ENCODE results near the gene USP6NL. TPM values are rescaled to one million over a fixed set of nuclear protein-coding genes. Genes with fewer than 3 reads are reported as not detected.
A peak's percentile ranks its signal among the peaks of the same experiment; 100 is the strongest.

USP6NL gene
- polyA plus RNA-seq, 1 of the 3 experiments (the other 2 are of a cell fraction): 8.9 TPM

DNA sequence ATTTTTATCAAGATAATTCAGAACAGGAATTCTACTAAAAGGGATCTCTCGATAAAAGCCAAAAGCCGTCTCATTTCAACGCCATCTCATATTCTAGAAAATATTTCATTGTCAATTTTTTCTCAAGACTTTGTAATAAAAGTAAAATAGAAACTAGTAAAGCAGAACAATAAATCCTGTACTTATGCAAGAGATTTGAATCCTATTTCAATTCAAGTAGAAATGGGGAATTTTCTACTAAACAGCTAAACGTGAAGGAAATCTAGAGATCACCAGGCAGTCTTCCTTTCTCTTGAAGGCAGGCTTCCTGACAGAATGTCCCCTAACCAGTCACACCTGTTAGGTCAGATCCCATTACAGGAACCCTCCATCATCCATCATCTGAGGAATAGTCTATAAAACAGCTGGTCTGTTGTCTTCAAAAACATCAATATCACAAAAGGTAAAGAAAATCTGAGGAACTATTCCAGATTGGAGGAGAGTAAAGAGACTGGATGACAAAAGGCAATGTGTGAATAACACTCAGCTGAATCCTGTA is 23.7 kb downstream of the USP6NL start:
- WGBS (ENCODE audit: low lambda C conversion rate): 97% methylated on average over 4 of the region's 4 CpGs
- Histone ChIP-seq H3K4me1 (ENCODE audit: control insufficient read depth in 1 of 2, insufficient read depth in 2 of 2, low read depth in 1 of 2, low read length in 1 of 2) (peaks cover 0 to 2% of the 10 kb centered on the region in 2 experiments; a peak in 3 of 4 replicates), H3K27me3 (ENCODE audit: insufficient read depth) (no peaks in the 10 kb centered on the region), H3K4me3 (ENCODE audit: low read depth in 2 of 2, low read length in 1 of 2) (no peak overlapping the region), H2AFZ (ENCODE audit: low read depth) (no peak overlapping the region), H3K27ac (ENCODE audit: low read depth in 2 of 2, low read length in 1 of 2) (no peak overlapping the region), H3K9me2 (no peaks in the 10 kb centered on the region), H3K4me2 (no peak overlapping the region), H3K9me3 (no peaks in the 10 kb centered on the region), H3K9ac (no peak overlapping the region), H3K36me3 (replicated peaks in 1 of 2; ENCODE audit: control insufficient read depth in 1 of 2, insufficient read depth in 2 of 2, low read length in 1 of 2) (peaks cover 0 to 9% of the 10 kb centered on the region in 2 experiments), H3K79me2 (ENCODE audit: insufficient read depth) (peaks cover 73% of the 10 kb centered on the region), H3F3A (replicated peaks; ENCODE audit: insufficient read depth) (peaks cover 8% of the 10 kb centered on the region), H4K20me1 (ENCODE audit: insufficient read depth) (peaks cover 3% of the 10 kb centered on the region; the same call in 1 of the 2 replicates)
- ChIA-PET CTCF (interaction anchor here (1.3 kb wide), 1 partner anchor 73 kb away, joined by 3 read pairs; no protein-coding TSS in a partner anchor), POLR2A (interaction anchor here (0.6 kb wide), 1 partner anchor 170 kb away, joined by 3 read pairs; no protein-coding TSS in a partner anchor)
- no peak for DNase-seq
- TF ChIP-seq SMC3 (IDR thresholded peaks at IDR 0.05; ENCODE audit: low read depth, low read length): no peak

DNA sequence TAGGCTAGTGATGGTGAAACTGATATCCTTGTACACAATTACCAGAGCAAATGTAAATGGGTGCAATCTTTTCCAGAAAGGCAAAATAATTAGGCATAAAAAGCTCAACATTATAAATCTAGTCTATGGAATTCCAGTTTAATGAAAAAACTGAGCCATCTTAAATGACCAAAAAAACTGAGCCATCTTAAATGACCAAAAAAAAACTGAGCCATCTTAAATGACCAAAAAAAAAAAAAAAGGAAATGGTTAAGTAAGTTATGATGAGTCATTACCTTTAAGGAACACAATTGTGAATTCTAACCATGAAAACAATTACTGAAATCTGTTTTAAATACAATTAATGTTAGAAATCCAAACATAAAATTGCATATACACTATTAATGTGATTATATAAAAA is 25.3 kb downstream of the USP6NL start:
- H4K20me1 ChIP-seq (ENCODE audit: insufficient read depth): peaks cover 3% of the 10 kb centered on the region; the same call in 1 of the 2 replicates
- POLR2A ChIA-PET: no interaction called here

DNA sequence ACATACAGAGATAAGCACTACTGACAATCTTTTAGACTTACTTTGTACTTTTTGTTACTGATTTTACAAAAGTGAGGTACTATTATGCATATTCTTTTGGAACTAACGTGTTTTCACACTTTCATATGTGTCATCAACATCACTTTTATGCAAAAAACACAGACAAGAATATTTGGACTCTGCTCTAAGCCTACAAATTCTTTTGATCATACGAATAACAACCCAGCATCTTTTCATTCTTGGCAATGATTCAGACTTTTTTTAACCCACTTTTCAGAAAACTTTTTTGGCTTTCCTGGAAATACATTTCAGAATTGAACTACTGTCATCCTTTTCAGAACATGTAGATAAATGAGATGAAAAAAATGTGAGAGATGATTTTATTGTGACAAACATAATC is 30.2 kb downstream of the USP6NL start:
- WGBS (ENCODE audit: low lambda C conversion rate): 71% methylated on average over 2 of the region's 2 CpGs

More for the DNA sequence above, 25.3 kb downstream of the USP6NL start:
- Histone ChIP-seq H3K9me3 (no peaks in the 10 kb centered on the region), H3K27me3 (ENCODE audit: insufficient read depth) (no peaks in the 10 kb centered on the region), H3K9me2 (no peaks in the 10 kb centered on the region), H3K9ac (no peak overlapping the region), H3K79me2 (ENCODE audit: insufficient read depth) (peaks cover 74% of the 10 kb centered on the region), H3K27ac (ENCODE audit: low read depth in 2 of 2, low read length in 1 of 2) (peak overlapping the region in 1 of 2 experiments; percentile 19; a peak in 1 of 4 replicates), H3K4me1 (ENCODE audit: control insufficient read depth in 1 of 2, insufficient read depth in 2 of 2, low read depth in 1 of 2, low read length in 1 of 2) (no peaks in the 10 kb centered on the region; a peak in 3 of 4 replicates), H3K4me2 (no peak overlapping the region), H2AFZ (ENCODE audit: low read depth) (no peak overlapping the region), H3F3A (replicated peaks; ENCODE audit: insufficient read depth) (peaks cover 3% of the 10 kb centered on the region), H3K4me3 (ENCODE audit: low read depth in 2 of 2, low read length in 1 of 2) (no peak overlapping the region), H3K36me3 (replicated peaks in 1 of 2; ENCODE audit: control insufficient read depth in 1 of 2, insufficient read depth in 2 of 2, low read length in 1 of 2) (peaks cover 0 to 11% of the 10 kb centered on the region in 2 experiments)
- no peak for TF ChIP-seq YY1 (IDR thresholded peaks at IDR 0.05; ENCODE audit: low read depth)
- peak; percentile 21; the same call in 1 of the 2 replicates for TF ChIP-seq JUND (IDR thresholded peaks at IDR 0.05)
- TF ChIP-seq FOSL2 (IDR thresholded peaks at IDR 0.05; ENCODE audit: borderline replicate concordance, low read depth): peak; percentile 26; the same call in 1 of the 2 replicates
- DNase-seq: no peak
- CTCF ChIA-PET: no interaction called here

More for the DNA sequence above, 30.2 kb downstream of the USP6NL start:
- no peak for DNase-seq
- Histone ChIP-seq H2AFZ (ENCODE audit: low read depth) (no peak overlapping the region), H3K27ac (ENCODE audit: low read depth in 2 of 2, low read length in 1 of 2) (no peak overlapping the region), H3K4me2 (no peak overlapping the region), H3K4me1 (ENCODE audit: control insufficient read depth in 1 of 2, insufficient read depth in 2 of 2, low read depth in 1 of 2, low read length in 1 of 2) (no peaks in the 10 kb centered on the region; a peak in 2 of 4 replicates), H3K27me3 (ENCODE audit: insufficient read depth) (no peaks in the 10 kb centered on the region), H3K79me2 (ENCODE audit: insufficient read depth) (peaks cover 68% of the 10 kb centered on the region), H3K9ac (no peak overlapping the region), H3K9me2 (no peaks in the 10 kb centered on the region), H4K20me1 (ENCODE audit: insufficient read depth) (peaks cover 9% of the 10 kb centered on the region), H3K4me3 (ENCODE audit: low read depth in 2 of 2, low read length in 1 of 2) (no peak overlapping the region), H3F3A (replicated peaks; ENCODE audit: insufficient read depth) (peaks cover 3% of the 10 kb centered on the region), H3K36me3 (replicated peaks in 1 of 2; ENCODE audit: control insufficient read depth in 1 of 2, insufficient read depth in 2 of 2, low read length in 1 of 2) (peaks cover 0 to 11% of the 10 kb centered on the region in 2 experiments), H3K9me3 (no peaks in the 10 kb centered on the region)
- POLR2A ChIA-PET: interaction anchor here (0.6 kb wide), 1 partner anchor 247 kb away, joined by 5 read pairs; no protein-coding TSS in a partner anchor
- TF ChIP-seq RXRA (IDR thresholded peaks at IDR 0.05; ENCODE audit: borderline replicate concordance, low read depth): no peak
- no peak for TF ChIP-seq RCOR1 (IDR thresholded peaks at IDR 0.05; ENCODE audit: low read length)
- no peak for TF ChIP-seq ELF1 (IDR thresholded peaks at IDR 0.05)
- TF ChIP-seq SMC3 (IDR thresholded peaks at IDR 0.05; ENCODE audit: low read depth, low read length): no peak
- TF ChIP-seq, protein P1, sequence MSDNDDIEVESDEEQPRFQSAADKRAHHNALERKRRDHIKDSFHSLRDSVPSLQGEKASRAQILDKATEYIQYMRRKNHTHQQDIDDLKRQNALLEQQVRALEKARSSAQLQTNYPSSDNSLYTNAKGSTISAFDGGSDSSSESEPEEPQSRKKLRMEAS (IDR thresholded peaks at IDR 0.05; ENCODE audit: low read depth): no peak
- no peak for TF ChIP-seq SIN3A (IDR thresholded peaks at IDR 0.05; ENCODE audit: borderline replicate concordance, low read depth, low read length)
- no peak for TF ChIP-seq EP300 (IDR thresholded peaks at IDR 0.05; ENCODE audit: borderline replicate concordance in 1 of 2, low read depth in 1 of 2, low read length in 1 of 2)
- TF ChIP-seq TAF1 (IDR thresholded peaks at IDR 0.05; ENCODE audit: borderline replicate concordance, low read depth, low read length): no peak
- TF ChIP-seq NRF1 (IDR thresholded peaks at IDR 0.05; ENCODE audit: low read depth, low read length): no peak
- TF ChIP-seq FOXJ3 (CRISPR knock-in tag; IDR thresholded peaks at IDR 0.05): no peak
- CTCF ChIA-PET: no interaction called here
